Astrocyte (in vitro differentiated cells and primary cell): ENCODE data around the gene HTR1D. TPM values are rescaled to one million over a fixed set of nuclear protein-coding genes. Genes with fewer than 3 reads are reported as not detected.

ENCODE experiments used
- DNase-seq: peaks from one replicate; pipeline ENCODE4 v3.0.0-alpha.2; 2010; ENCODE audit warnings: low read depth
- FAIRE-seq: peaks from 2 replicates; lab custom pipeline; 2011; peaks lifted over from hg19 to GRCh38; lab: Jason Lieb, UNC
- H2AFZ ChIP-seq: 2 replicates; pipeline ENCODE4 v1.6.0; 2012; ENCODE audit warnings: low read depth, low read length, inconsistent platforms
- H3K27ac ChIP-seq: 2 replicates; pipeline ENCODE4 v1.5.1; 2011; ENCODE audit warnings: low read depth, low read length, inconsistent platforms
- H3K27me3 ChIP-seq: 2 replicates; pipeline ENCODE4 v1.6.0; 2011; ENCODE audit warnings: low read length, inconsistent platforms; ENCODE audit not compliant: insufficient read depth
- H3K36me3 ChIP-seq: 2 replicates; pipeline ENCODE4 v1.5.1; 2011; ENCODE audit warnings: low read length, inconsistent platforms; ENCODE audit not compliant: insufficient read depth
- H3K4me1 ChIP-seq: 2 replicates; pipeline ENCODE4 v1.5.1; 2011; ENCODE audit warnings: low read length, inconsistent platforms; ENCODE audit not compliant: insufficient read depth
- H3K4me2 ChIP-seq: 2 replicates; pipeline ENCODE4 v1.6.0; 2012; ENCODE audit warnings: low read length, inconsistent platforms
- H3K4me3 ChIP-seq: 2 replicates; pipeline ENCODE4 v1.5.1; 2011; ENCODE audit warnings: low read depth, mild to moderate bottlenecking, low read length, inconsistent platforms; ENCODE audit not compliant: insufficient read depth
- H3K79me2 ChIP-seq: 2 replicates; pipeline ENCODE4 v1.6.0; 2012; ENCODE audit warnings: mild to moderate bottlenecking, low read length, inconsistent platforms; ENCODE audit not compliant: insufficient read depth
- H3K9ac ChIP-seq: 2 replicates; pipeline ENCODE4 v1.6.0; 2012; ENCODE audit warnings: mild to moderate bottlenecking, low read length, inconsistent platforms
- H3K9me3 ChIP-seq: 2 replicates; pipeline ENCODE4 v1.5.1; 2012; ENCODE audit warnings: low read depth, mild to moderate bottlenecking, low read length, inconsistent platforms; ENCODE audit not compliant: insufficient read depth
- H4K20me1 ChIP-seq: 2 replicates; pipeline ENCODE4 v1.6.0; 2012; ENCODE audit warnings: low read length, inconsistent platforms; ENCODE audit not compliant: insufficient read depth
- H3K27ac Mint-ChIP-seq: one replicate; pipeline ENCODE4 v1.8.0; 2021; ENCODE audit warnings: mild to moderate bottlenecking, mixed read lengths; ENCODE audit not compliant: unreplicated experiment
- H3K27me3 Mint-ChIP-seq: one replicate; pipeline ENCODE4 v1.8.0; 2021; ENCODE audit warnings: low read depth, mixed read lengths; ENCODE audit not compliant: unreplicated experiment
- H3K36me3 Mint-ChIP-seq: one replicate; pipeline ENCODE4 v1.8.0; 2021; ENCODE audit warnings: low read depth, mixed read lengths; ENCODE audit not compliant: unreplicated experiment
- H3K4me1 Mint-ChIP-seq: one replicate; pipeline ENCODE4 v1.8.0; 2021; ENCODE audit warnings: low read depth, mixed read lengths; ENCODE audit not compliant: unreplicated experiment
- H3K4me3 Mint-ChIP-seq: one replicate; pipeline ENCODE4 v1.8.0; 2021; ENCODE audit warnings: mild to moderate bottlenecking, moderate library complexity, mixed read lengths; ENCODE audit not compliant: unreplicated experiment
- H3K9me3 Mint-ChIP-seq: one replicate; pipeline ENCODE4 v1.8.0; 2021; ENCODE audit warnings: mild to moderate bottlenecking, mixed read lengths; ENCODE audit not compliant: unreplicated experiment
- CTCF ChIP-seq: IDR thresholded peaks from 2 replicates; pipeline ENCODE4 v1.5.1; 2011; ENCODE audit warnings: low read depth, mild to moderate bottlenecking, inconsistent platforms, low read length, moderate library complexity; ENCODE audit not compliant: insufficient read depth
- EZH2 ChIP-seq: IDR thresholded peaks from 2 replicates; pipeline ENCODE4 v1.6.1; 2012; ENCODE audit warnings: mild to moderate bottlenecking, low read length, inconsistent platforms; ENCODE audit not compliant: insufficient read depth
- total RNA-seq: library from RNA; stranded (reverse); gene quantifications from 2 replicates; pipeline ENCODE4 v1.2.1, GENCODE V29; 2021

Gene HTR1D
- total RNA-seq, 1 donor from 2014 or later = 3.3 TPM

GRCh38 chr1:23149114-23149513, 68.2 kb downstream of the HTR1D start:
- no peaks in the 10 kb centered on the region for H3K27me3 ChIP-seq
- no peak overlapping the region for H3K27ac ChIP-seq
- H3K4me3 ChIP-seq = no peak overlapping the region
- H4K20me1 ChIP-seq = peaks cover 95% of the 10 kb centered on the region
- no peaks in the 10 kb centered on the region for H3K9me3 ChIP-seq
- no peaks in the 10 kb centered on the region for H3K4me1 ChIP-seq
- H3K36me3 Mint-ChIP-seq = peaks cover 8% of the 10 kb centered on the region
- H3K4me1 Mint-ChIP-seq = peaks cover 24% of the 10 kb centered on the region
- no peaks in the 10 kb centered on the region for H3K36me3 ChIP-seq
- H3K27ac Mint-ChIP-seq = no peak overlapping the region
- H3K4me3 Mint-ChIP-seq = no peak overlapping the region
- H3K9ac ChIP-seq = no peak overlapping the region
- H3K27me3 Mint-ChIP-seq = no peaks in the 10 kb centered on the region
- H2AFZ ChIP-seq = no peak overlapping the region
- DNase-seq = no peak
- H3K9me3 Mint-ChIP-seq = no peaks in the 10 kb centered on the region
- H3K4me2 ChIP-seq = no peak overlapping the region
- FAIRE-seq = no peak
- peaks cover 97% of the 10 kb centered on the region for H3K79me2 ChIP-seq
- TF ChIP-seq EZH2 (no peak), CTCF (no peak)

- no peak overlapping the region for H3K4me3 ChIP-seq
- H3K27ac ChIP-seq = no peak overlapping the region
- H3K79me2 ChIP-seq = peaks cover 97% of the 10 kb centered on the region
- Mint-ChIP-seq H3K4me1 (peaks cover 20% of the 10 kb centered on the region), H3K27me3 (no peaks in the 10 kb centered on the region), H3K4me3 (no peak overlapping the region), H3K9me3 (no peaks in the 10 kb centered on the region), H3K36me3 (peaks cover 6% of the 10 kb centered on the region), H3K27ac (no peak overlapping the region)
- no peaks in the 10 kb centered on the region for H3K9me3 ChIP-seq
- peaks cover 95% of the 10 kb centered on the region for H4K20me1 ChIP-seq
- H2AFZ ChIP-seq = no peak overlapping the region
- H3K4me1 ChIP-seq = no peaks in the 10 kb centered on the region
- no peak overlapping the region for H3K9ac ChIP-seq
- H3K4me2 ChIP-seq = peak overlapping the region; percentile 12
- TF ChIP-seq CTCF = no peak
- TF ChIP-seq EZH2 = no peak
- no peaks in the 10 kb centered on the region for H3K27me3 ChIP-seq
- DNase-seq (peak; percentile 3), FAIRE-seq (no peak)
- H3K36me3 ChIP-seq = no peaks in the 10 kb centered on the region
Measured at GRCh38 chr1:23148084-23148483, 69.2 kb downstream of the HTR1D start.

Other genes starting within 250 kb of the HTR1D start
- gene LACTBL1, start 244.6 kb downstream of the HTR1D start, total RNA-seq = not detected in 2 replicates
- gene TEX46, start 201.7 kb downstream of the HTR1D start, total RNA-seq = not detected in 2 replicates
- 110 TPM in 2 replicates for gene KDM1A, start 198.0 kb downstream of the HTR1D start, total RNA-seq
- gene LUZP1, start 48.6 kb downstream of the HTR1D start, total RNA-seq = 77.1 and 82.2 TPM in 2 replicates
- gene HNRNPR, start 126.8 kb upstream of the HTR1D start, total RNA-seq = 109 and 113 TPM in 2 replicates
- 12.2 and 13.0 TPM in 2 replicates for gene ZNF436, start 152.3 kb upstream of the HTR1D start, total RNA-seq
- gene TCEA3, start 207.2 kb upstream of the HTR1D start, total RNA-seq = 3.3 and 3.4 TPM in 2 replicates